NCI-H446 (cell line): ENCODE measurements around the gene SPNS1.
"Not testable (repeated sequence)": the region's sequence is repeated elsewhere in the genome, so short reads cannot be mapped to it uniquely, and the experiment has no call there.

ENCODE experiments used
- DNase-seq, 2 experiments: peaks; one replicate each; lab custom pipeline; 2025; lab: John Stamatoyannopoulos, UW

SPNS1 gene

DNA sequence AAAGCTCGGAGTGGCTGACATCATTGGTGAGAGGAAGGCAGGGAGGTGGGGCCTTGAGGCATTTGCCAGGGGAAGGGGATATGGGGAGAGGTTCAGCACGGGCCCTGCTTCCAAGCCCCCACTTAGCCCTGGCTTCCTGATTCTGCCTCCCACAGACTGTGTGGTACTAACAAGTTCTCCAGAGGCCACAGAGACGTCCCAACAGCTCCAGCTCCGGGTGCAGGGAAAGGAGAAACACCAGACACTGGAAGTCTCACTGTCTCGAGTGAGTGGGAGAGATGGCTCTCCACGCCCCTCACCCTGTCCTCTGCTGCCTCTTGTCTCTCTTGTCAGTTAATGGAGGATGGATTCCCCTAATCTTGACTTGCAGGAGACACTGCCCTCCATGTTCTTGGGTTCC is 15.7 kb upstream of the SPNS1 start:
- no peak for DNase-seq

DNA sequence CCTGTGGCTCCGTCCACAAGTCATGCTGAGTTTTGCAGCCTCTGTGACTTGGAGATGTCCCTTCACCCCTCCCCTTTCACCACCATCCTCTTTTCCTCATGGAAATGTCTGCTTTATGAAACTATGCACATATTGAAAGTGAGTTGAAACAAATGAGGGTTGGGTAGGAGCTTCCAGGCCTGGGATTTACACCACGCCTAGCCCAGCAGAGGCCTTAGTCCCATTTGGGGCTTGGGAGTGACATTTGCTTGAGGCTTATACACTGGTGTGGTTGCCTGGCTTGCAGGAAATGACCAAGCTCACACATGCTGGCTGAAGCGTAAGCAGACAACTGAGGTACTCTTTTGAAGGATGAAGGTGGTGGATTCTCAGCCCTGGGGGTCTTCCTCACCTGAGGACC is 10.5 kb upstream of the SPNS1 start:
- no peak for DNase-seq

DNA sequence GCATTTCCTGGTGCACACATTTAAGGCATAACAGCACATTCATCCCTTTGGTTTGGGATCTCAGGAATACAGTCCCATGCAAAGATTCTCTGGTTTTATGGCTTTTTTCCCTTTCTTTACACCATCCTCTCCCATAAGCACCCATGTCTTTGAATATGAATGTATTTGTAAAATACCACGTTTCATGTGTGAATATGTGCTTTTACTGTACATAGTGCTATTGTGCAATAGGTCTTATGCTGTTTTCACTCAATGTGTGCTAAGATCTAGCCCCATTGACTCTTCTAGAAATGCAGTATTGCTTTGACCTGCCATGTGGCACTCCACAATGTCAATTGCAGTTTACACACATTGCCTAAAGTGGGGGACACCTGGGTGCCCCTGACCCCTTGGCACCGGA is 10.1 kb upstream of the SPNS1 start:
- no peak for DNase-seq

DNA sequence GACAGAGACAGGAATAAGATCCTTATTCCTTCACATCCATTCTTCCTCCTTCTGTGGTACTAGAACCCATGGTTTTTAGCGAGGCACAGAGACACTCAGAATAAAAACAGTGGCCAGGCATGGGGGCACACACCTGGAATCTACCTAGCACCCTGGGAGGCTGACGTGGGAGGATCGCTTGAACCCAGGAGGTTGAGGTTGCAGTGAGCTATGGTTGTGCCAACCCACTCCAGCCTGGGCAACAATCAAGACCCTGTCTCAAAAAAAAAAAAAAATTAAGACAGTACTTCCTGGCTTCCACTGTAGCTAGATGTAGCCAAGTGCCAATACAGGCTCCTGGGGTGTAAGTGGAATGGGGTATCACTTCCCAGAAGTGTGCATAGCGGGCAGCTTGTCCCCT is 7.4 kb upstream of the SPNS1 start:
- no peak for DNase-seq

DNA sequence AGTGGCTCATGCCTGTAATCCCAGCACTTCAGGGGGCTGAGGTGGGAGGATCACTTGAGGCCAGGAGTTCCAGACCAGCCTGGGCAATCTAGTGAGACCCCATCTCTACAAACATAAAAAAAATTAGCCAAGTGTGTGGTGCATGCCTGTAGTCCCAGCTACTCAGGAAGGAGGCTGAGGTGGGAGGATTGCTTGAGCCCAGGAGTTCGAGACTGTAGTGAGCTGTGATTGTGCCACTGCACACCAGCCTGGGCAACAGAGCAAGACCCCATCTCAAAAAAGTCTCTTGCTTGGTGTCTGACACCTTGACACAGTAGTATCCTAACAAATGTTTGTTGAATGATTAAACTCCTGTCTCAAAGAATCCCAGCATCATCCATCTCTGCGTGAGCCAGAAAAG is 4.9 kb upstream of the SPNS1 start:
- not testable (repeated sequence) for DNase-seq

DNA sequence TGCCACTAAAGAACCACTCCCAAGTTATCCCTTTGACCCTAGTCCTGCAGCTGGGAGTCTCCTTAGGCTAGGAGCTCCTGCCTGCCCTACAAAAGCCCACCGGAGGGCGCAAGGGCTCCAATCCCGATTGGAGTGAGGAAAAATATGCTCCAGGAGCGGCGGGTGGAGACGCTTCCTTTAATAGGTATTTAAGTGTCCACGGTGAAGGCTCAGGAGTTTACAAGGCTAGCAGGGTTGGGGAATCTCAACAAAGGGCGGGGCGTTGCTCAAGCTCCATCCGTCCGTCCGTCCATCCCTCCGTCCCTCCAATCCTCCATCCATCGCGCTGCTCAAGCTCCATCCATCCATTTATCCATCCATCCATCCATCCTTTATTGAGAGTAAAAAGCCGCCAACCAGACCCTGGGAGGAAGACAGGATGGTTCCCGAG is 556 bp upstream of the SPNS1 start:
- DNase-seq, result peak; percentile 28 to 62

DNA sequence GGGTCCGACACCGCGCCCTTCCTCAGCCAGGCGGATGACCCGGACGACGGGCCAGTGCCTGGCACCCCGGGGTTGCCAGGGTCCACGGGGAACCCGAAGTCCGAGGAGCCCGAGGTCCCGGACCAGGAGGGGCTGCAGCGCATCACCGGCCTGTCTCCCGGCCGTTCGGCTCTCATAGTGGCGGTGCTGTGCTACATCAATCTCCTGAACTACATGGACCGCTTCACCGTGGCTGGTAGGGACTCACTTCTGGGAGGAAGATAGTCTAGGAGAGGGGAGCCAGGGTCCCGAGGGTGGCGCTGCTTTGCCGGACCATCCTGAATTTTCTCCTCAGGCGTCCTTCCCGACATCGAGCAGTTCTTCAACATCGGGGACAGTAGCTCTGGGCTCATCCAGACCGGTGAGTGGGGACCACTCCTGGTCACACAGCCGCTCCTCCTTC is 601 bp downstream of the SPNS1 start:
- no peak for DNase-seq

DNA sequence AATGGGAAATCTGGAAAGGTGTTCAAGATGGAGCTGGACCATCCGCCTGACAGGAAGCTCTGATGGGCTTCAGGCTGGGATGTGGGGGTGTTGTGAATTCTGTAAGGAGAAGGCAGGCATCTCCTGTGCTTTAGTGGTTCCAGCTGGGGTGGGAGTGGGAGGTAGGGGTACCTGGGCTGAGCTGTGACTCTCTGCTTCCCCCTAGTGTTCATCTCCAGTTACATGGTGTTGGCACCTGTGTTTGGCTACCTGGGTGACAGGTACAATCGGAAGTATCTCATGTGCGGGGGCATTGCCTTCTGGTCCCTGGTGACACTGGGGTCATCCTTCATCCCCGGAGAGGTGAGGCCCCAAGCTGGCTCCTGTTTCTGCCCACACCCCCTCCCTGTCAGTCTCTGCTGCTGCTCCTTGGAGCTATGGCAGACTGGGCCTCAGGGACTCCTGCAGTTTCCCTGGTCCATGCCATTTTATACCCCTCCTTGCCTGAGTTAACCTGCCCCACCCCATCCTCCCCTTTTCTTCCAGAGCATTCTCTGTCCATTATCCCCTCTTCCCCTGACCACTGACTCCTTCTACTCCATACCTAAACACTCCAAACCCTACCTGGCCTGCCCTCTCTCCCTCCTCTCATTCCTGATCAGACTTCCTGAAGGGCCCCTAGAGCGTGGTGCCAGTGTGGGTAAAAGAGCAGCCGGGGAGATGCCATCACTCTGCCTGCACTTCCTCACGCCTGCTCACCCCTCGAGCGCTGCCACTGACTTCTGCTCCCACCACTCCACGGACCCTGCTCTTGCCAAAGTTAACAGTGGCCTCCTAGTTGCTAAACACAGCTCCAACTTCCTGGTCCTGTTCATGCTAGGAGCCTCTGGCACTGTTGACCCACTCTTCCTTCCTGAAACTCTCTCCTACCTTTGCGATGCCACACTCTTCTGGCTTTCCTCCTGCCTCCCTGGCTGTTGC is 3.4 kb downstream of the SPNS1 start:
- no peak for DNase-seq

DNA sequence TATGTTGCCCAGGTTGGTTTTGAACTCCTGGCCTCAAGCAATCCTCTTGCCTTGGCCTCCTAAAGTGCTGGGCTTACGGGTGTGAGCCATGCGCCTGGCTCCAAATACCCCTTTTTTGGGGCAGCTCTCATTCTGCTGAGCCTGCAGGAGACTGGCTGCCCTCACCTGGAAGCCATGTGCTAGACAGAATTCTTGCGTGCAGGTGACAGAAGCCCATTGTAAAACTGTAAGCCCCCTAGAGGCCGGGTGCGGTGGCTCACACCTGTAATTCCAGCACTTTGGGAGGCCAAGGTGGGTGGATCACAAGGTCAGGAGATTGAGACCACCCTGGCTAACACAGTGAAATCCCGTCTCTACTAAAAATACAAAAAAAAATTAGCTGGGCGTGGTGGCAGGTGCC is 5.8 kb downstream of the SPNS1 start:
- not testable (repeated sequence) for DNase-seq

DNA sequence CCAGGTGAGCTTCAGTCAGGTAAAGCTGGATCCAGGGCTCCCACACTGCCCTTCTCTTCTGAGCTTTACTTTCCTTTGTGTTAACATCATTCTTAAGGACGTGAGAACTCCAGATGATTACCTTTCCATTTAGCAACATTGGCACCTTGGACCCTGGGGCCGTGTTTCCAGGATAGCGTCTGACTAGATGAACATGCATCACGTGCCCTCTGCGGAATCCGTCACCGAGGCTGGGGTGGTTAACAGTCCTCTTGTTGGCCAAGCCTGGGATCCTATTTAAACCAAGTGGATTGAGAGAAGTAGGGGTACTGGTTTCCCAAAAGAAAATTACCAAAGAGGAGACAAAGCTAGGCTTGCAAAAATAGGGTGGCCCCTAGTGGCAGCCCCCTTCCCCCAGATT is 6.4 kb downstream of the SPNS1 start:
- no peak for DNase-seq

DNA sequence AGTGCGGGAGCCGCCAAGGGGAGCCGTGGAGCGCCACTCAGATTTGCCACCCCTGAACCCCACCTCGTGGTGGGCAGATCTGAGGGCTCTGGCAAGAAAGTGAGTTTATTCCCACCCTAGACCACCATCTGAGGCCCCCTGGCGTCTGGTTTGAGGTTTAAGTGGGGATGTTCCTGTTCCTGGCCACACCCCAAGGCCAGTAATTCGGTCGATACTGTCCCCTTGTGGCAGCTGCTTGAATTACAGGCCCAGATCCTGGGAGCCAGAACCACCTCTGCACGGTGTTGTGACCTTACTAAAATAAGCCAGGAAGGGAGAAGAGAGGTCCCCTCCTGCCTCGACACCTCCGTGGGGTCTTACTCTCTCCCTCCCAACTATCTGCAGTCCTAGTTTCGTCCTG is 6.9 kb downstream of the SPNS1 start:
- peak in 1 of 2 experiments; percentile 1 for DNase-seq

DNA sequence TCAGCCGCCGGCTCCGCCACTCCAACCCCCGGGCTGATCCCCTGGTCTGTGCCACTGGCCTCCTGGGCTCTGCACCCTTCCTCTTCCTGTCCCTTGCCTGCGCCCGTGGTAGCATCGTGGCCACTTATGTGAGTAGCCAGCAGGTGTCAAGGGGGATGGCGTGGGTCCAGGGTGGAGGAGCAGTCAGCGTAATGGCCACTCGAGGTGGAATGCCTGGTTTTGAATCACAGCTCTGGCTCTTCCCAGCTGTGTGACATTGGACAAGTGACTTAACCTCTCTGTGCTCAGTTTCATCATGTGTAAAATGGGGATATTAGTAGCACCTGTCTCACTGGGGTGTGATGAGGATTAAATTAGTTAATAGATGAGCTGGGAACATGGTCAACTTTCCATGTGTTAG is 7.8 kb downstream of the SPNS1 start:
- DNase-seq, result no peak

DNA sequence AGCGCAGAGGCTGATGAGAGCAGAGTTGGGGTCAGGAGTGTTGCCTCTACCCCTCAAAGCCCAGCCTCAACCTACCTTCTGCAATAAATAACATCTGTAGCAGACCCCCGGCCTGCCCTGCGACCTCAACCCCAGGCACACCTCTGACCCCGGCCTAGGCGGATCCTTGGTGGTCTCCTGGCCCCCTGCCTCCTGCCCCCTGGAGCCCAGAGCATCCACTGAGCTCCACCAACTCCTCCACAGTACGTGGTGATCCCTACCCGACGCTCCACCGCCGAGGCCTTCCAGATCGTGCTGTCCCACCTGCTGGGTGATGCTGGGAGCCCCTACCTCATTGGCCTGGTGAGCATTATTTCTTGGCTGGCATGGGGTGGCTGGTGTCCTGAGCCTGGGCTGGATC is 8.4 kb downstream of the SPNS1 start:
- DNase-seq, result no peak

DNA sequence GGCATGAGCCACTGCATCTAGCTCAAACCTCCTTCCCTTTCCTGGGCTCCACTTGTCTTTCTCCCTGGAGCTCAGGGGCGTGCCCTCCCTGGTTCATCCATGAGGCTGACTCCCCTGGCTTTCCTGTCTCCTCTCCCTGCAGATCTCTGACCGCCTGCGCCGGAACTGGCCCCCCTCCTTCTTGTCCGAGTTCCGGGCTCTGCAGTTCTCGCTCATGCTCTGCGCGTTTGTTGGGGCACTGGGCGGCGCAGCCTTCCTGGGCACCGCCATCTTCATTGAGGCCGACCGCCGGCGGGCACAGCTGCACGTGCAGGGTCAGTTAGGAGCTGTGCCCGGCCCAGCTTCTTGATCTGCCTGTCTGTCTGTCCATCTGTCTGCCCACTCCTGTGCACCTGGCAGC is 9.1 kb downstream of the SPNS1 start:
- DNase-seq, result no peak

DNA sequence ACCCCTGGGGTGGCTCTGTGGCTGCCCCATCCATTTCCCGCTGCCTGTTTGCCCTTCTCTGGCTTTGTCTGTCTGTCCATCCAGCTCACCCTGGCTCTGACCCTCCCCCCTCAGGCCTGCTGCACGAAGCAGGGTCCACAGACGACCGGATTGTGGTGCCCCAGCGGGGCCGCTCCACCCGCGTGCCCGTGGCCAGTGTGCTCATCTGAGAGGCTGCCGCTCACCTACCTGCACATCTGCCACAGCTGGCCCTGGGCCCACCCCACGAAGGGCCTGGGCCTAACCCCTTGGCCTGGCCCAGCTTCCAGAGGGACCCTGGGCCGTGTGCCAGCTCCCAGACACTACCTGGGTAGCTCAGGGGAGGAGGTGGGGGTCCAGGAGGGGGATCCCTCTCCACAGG is 9.5 kb downstream of the SPNS1 start:
- DNase-seq, result no peak

DNA sequence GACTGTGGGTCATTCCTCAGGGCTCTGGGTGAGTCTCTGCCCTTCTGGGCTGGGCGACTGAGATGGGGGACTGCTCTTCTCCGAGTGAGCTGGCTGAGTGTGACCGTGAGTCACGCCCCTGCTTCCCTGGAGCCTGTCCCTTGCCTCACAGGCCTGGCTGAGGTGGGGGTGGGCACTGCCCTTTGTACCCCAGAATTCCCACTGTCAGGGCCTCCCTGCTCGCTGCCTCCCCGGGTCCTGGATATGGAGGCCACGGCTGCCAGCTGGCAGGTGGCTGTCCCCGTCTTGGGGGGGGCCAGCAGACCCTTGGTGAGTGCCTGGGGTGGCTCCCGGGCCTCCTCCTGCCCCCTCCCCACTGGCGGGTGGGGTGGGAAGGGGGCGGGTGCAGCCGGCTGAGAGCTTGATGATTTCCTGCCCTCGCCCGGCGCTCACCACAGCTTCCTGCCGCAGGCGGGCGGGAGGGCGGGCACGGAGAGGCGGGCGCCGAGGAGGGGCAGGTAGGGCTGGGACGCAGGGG is 10.1 kb downstream of the SPNS1 start, which contains the start of gene LAT:
Gene LAT (plus strand): TSS at position 434 of the 517 bp plus-strand sequence. CDS start 366 bp downstream, outside the sequence.
- no peak for DNase-seq

DNA sequence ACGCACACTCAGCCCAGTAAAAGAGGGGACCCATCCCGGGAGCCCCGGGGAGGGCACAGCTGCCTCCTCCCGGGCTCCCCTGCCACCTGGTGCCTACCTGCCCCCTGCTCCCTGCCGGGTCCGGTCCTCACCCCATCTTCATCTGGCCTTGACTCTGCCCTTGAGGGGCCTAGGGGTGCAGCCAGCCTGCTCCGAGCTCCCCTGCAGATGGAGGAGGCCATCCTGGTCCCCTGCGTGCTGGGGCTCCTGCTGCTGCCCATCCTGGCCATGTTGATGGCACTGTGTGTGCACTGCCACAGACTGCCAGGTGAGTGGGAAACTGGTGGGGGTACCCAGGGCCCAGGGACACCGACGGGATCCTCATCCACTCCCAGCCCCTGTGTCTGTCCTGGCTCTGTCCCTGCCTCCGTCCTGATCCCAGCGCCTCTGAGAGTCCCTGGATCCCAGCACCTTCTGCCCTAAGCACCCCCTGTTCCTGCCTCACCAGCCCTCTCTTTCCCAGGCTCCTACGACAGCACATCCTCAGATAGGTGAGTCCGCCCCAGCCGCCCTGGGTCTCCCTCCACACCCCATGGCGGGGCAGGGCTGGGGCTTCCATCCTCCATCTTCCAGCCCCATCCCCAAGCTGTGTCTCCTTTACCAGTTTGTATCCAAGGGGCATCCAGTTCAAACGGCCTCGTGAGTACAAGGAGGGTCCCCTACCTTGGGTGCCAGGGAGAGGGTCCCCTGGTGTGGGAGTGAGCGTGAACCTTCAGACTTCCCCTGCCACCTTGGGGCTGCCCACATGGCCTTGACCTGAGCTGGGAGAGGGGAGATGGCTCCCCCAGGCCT is 10.8 kb downstream of the SPNS1 start:
- no peak for DNase-seq

DNA sequence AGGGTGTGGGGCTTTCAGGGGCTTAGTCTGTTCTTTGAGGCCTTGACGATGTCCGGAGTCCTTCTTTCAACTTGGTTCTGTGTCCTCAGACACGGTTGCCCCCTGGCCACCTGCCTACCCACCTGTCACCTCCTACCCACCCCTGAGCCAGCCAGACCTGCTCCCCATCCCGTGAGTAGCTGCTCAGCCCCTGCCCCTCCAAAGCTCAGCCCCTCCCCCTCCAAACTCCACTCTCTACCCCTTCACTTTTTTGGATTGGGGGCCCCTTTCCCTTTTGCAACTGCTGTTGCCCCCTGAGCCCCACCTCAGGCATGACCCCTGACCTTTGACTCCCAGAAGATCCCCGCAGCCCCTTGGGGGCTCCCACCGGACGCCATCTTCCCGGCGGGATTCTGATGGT is 11.5 kb downstream of the SPNS1 start:
- DNase-seq, result no peak

DNA sequence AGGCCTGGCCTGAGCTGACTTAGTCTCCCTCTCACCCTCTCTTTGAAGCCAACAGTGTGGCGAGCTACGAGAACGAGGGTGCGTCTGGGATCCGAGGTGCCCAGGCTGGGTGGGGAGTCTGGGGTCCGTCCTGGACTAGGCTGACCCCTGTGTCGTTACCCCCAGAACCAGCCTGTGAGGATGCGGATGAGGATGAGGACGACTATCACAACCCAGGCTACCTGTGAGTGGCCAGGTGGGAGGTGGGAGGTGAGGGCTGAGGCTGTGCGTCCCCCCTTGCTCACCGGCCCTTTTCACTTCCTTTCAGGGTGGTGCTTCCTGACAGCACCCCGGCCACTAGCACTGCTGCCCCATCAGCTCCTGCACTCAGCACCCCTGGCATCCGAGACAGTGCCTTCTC is 11.9 kb downstream of the SPNS1 start:
- no peak for DNase-seq

DNA sequence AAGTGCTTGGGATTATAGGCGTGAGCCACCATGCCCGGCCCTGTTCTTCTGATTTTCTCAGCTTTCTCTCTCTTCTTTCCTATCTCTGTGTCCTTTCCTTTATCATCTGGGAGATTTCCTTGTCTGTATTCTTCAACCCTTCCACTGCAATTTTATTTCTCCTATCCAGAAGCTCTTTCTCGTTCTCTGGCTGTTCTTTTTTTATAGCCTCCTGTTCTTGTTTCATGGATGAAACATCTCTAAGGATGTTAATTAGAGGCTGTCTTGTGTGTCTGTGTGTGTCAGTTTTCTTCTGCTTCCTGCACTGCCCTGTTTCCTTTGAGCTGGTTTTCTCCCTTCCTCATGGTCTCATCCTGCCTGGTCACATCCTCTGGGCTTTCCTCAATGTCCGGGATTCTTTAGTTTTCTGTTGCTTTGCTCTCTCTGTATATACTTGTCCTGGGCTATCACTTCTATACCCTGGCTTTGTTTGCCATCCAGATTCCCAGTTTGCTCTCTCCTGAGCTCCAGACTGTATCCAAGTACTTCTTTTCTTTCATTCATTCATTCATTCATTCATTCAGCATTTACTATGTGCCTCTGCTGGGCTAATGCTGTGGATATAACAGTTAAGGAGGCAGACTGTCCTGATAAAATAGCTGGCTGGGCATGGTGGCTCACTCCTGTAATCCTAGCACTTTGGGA is 12.7 kb downstream of the SPNS1 start:
- no peak for DNase-seq

DNA sequence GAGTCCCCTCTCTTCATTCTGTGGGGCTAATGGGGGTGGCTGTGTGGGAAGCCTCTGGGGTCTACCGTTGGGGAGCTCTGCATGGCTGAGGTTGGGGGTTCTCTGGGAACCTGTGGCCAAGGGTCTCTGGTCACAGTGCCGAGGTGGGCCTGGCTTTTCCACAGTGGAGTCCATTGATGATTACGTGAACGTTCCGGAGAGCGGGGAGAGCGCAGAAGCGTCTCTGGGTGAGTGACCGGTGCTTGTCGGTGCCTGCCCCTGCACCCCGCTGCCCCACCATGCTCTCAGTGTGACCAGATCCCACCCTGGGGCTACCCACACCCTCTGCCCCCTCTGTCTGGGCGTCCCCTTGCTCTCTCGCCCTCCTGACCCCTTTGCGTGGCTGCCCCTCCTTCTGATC is 14.8 kb downstream of the SPNS1 start:
- DNase-seq, result no peak
